ENCODE data around the gene SRD5A2.

The SRD5A2 gene

DNA sequence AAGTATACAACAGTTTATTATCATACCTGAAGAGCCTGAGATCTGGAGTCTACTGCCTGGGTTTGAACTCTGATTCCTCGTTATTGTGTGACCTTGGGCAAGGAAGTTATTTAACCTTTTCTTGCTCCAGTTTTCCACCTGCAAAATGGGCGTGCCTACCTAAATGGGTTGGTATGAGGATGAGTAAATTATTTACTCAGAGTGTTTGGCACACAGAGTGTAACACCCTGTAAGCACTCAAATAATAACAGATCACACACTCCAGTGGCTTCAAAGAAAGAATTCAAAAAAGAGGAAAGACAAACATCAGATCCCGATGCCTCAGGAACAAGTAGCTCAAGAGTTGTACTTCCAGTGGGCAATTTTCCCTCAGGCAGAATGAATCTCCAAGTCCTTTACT, 2.4 kb downstream of the SRD5A2 start:
- no peak for DNase-seq (ENCODE audit: extremely low spot score)
- CTCF ChIA-PET, result no interaction called here
- no peak for TF ChIP-seq CTCF (IDR thresholded peaks at IDR 0.05; ENCODE audit: control extremely low read depth, extremely low read depth, low read depth, missing control alignments)
- POLR2A ChIA-PET, result no interaction called here

GRCh38 chr2:31577143-31577542, 3.6 kb downstream of the SRD5A2 start:
- DNase-seq (ENCODE audit: extremely low spot score), result no peak
- ChIA-PET CTCF (no interaction called here), POLR2A (no interaction called here)
- TF ChIP-seq CTCF (IDR thresholded peaks at IDR 0.05; ENCODE audit: control extremely low read depth, extremely low read depth, low read depth, missing control alignments), result no peak

DNA sequence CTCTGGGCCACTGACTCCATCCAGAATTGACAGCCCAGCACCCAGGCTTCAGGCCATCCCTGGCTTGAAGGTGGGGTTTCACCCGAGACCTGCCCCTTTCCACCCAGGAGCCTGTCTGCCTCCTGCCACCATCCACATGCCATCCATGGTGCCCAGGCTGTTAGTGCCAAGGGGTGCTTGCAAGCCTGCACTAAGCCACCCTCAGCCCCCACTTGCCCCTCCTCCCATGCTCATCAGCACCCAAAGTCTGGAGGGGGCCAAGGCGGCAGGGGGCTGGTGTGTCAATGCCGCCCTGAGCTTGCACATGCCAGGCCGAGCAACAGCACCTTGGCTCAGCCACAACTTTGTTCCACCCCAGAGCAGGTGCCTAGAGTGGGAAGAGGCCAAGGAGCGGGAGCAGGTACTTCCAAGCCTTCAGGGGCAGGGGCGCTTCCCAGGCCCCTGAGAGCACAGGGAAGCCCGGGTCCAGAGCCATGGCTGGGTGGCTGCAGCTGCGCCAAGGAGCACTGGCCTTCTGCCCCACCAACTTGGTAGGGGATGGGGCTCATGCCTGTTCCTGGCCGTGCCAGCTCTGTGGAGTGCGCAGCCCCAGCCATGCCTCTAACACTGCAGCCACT, 12.0 kb downstream of the SRD5A2 start:
- TF ChIP-seq CTCF (IDR thresholded peaks at IDR 0.05; ENCODE audit: control extremely low read depth, extremely low read depth, low read depth, missing control alignments), result no peak
- DNase-seq (ENCODE audit: extremely low spot score), result no peak
- ChIA-PET POLR2A (no interaction called here), CTCF (no interaction called here)

- CTCF ChIA-PET, result no interaction called here
- no peak for DNase-seq (ENCODE audit: extremely low spot score)
- TF ChIP-seq CTCF (IDR thresholded peaks at IDR 0.05; ENCODE audit: control extremely low read depth, extremely low read depth, low read depth, missing control alignments), result no peak
- POLR2A ChIA-PET, result no interaction called here
These were observed 13.1 kb downstream of the SRD5A2 start for GRCh38 chr2:31567679-31568078.

DNA sequence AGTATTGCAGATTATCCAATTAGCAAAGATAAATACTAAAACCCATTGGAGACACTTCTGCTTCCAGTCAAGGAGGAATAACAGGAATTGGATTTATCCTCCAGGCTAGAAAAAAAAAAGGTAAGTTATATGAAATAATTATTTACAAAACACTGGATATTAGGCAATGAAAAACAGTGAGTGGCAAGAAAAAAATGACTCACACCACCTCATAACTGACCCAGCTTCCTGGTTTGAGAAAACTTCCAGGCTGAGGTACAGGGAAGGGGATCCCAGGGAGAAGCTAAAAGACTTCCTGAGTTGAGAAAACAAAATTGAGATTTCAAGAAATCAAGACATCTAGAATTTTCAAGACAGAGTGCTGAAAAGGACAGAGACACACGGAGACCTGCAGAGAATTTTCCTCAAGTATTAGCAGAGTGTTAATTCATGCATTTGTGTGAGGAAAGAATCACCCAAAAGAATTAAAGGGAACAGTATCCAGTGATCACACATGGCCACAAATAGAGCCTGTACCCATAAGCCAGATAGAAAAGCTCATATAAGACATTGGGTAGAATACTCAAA, 17.4 kb downstream of the SRD5A2 start:
- ChIA-PET CTCF (no interaction called here), POLR2A (no interaction called here)
- TF ChIP-seq CTCF (IDR thresholded peaks at IDR 0.05; ENCODE audit: control extremely low read depth, extremely low read depth, low read depth, missing control alignments), result no peak
- DNase-seq (ENCODE audit: extremely low spot score), result no peak

GRCh38 chr2:31561823-31562222, 18.9 kb downstream of the SRD5A2 start:
- ChIA-PET POLR2A (no interaction called here), CTCF (interaction anchor here (1.2 kb wide), 1 partner anchor 36 kb away, joined by 3 read pairs; no protein-coding TSS in a partner anchor)
- TF ChIP-seq CTCF (IDR thresholded peaks at IDR 0.05; ENCODE audit: control extremely low read depth, extremely low read depth, low read depth, missing control alignments), result no peak
- no peak for DNase-seq (ENCODE audit: extremely low spot score)

All from GM10248 (cell line).